GM21367 (cell line): ENCODE measurements around the gene SLC35F2.
A peak's percentile ranks its signal among the peaks of the same experiment; 100 is the strongest.
"Not testable (repeated sequence)": the region's sequence is repeated elsewhere in the genome, so short reads cannot be mapped to it uniquely, and the experiment has no call there.

ENCODE experiments used
- ATAC-seq: cut with Tn5 transposase; IDR thresholded peaks from one replicate; pipeline ENCODE4 v1.9.1; 2021; ENCODE audit not compliant: unreplicated experiment

Gene SLC35F2

GRCh38 chr11:107791343-107792048 lies 67.1 kb downstream of the SLC35F2 start:
- ATAC-seq, result no peak

- no peak for ATAC-seq
Measured at GRCh38 chr11:107789767-107790166, 68.8 kb downstream of the SLC35F2 start.

GRCh38 chr11:107787733-107788132 lies 70.9 kb downstream of the SLC35F2 start:
- ATAC-seq, result no peak

- ATAC-seq, result no peak
Measured at GRCh38 chr11:107785401-107785800, 73.2 kb downstream of the SLC35F2 start.

- ATAC-seq, result no peak
Measured at GRCh38 chr11:107783121-107783520, 75.5 kb downstream of the SLC35F2 start.

- no peak for ATAC-seq
Measured at GRCh38 chr11:107780775-107781174, 77.8 kb downstream of the SLC35F2 start.

- ATAC-seq, result no peak
Measured at GRCh38 chr11:107780136-107780535, 78.5 kb downstream of the SLC35F2 start.

GRCh38 chr11:107778839-107779517 lies 79.6 kb downstream of the SLC35F2 start:
- ATAC-seq, result no peak

- peak; percentile 78 for ATAC-seq
Measured at GRCh38 chr11:107777110-107777509, 81.5 kb downstream of the SLC35F2 start.

GRCh38 chr11:107776062-107776461 lies 82.5 kb downstream of the SLC35F2 start:
- ATAC-seq, result no peak

GRCh38 chr11:107770551-107770951 lies 88.0 kb downstream of the SLC35F2 start:
- ATAC-seq, result no peak

GRCh38 chr11:107769189-107769588 lies 89.4 kb downstream of the SLC35F2 start:
- ATAC-seq, result no peak

- not testable (repeated sequence) for ATAC-seq
Measured at GRCh38 chr11:107758719-107759355, 99.8 kb downstream of the SLC35F2 start.

- ATAC-seq, result no peak
Measured at GRCh38 chr11:107757661-107758060, 100.9 kb downstream of the SLC35F2 start.

GRCh38 chr11:107756553-107756952 lies 102.0 kb downstream of the SLC35F2 start:
- no peak for ATAC-seq

- no peak for ATAC-seq
Measured at GRCh38 chr11:107752949-107753822, 105.4 kb downstream of the SLC35F2 start.

- no peak for ATAC-seq
Measured at GRCh38 chr11:107752508-107752907, 106.1 kb downstream of the SLC35F2 start.

- no peak for ATAC-seq
Measured at GRCh38 chr11:107751082-107751481, 107.5 kb downstream of the SLC35F2 start.

- ATAC-seq, result no peak
Measured at GRCh38 chr11:107750313-107750712, 108.3 kb downstream of the SLC35F2 start.

- no peak for ATAC-seq
Measured at GRCh38 chr11:107747622-107748021, 111.0 kb downstream of the SLC35F2 start.

GRCh38 chr11:107744736-107745135 lies 113.9 kb downstream of the SLC35F2 start:
- ATAC-seq, result no peak
